Measurements from ENCODE around the gene SKIDA1.

SKIDA1 gene

GRCh38 chr10:21517134-21518031, 8.1 kb downstream of the SKIDA1 start:
- DNase-seq (ENCODE audit: extremely low read depth in 1 of 2, low read depth in 1 of 2) = no peak

GRCh38 chr10:21516242-21517131, 9.0 kb downstream of the SKIDA1 start:
- DNase-seq (ENCODE audit: extremely low read depth in 1 of 2, low read depth in 1 of 2) = no peak

DNA sequence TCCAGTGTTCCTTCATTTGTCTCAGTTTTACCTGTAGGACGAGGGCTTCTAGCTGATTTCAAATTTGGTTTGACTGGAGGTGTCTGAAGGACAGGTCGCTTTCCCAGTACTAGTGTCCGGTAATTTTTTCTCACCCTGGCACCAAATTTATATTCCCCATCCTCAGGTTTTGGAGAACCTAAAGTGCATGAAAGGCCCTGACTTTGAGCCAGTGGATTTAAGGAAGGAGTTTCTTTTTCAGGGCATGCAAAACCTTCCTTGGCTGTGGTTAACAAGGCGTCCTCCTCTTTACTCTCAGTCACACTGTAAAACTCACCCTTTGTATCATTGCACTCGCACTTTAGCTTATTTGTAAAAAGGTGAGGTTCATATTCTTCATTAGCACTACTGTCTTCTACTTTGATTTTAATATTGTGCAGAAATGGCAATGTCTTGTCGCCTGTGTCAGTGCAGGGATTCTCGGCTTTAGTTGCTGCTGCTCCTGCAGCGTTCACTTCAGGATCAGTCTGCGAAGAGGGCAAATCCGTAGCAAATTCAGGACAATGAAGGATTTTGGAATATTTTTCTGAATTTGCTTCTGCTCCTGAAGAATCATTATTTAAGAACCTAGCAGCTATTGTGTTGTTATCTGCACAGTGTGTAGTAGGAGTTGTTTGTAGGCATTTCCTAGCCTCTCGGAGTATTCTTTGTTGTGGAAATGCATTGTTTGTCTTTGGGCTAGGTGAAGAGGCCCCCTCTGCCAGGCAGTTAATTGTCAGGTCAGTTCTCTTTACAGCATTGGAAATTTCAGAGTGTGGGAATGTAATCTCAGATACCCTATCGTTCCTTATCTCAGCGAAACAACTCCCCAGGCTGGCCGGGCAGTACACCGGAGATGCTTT, 9.9 kb downstream of the SKIDA1 start:
- no peak for DNase-seq (ENCODE audit: extremely low read depth in 1 of 2, low read depth in 1 of 2)

DNA sequence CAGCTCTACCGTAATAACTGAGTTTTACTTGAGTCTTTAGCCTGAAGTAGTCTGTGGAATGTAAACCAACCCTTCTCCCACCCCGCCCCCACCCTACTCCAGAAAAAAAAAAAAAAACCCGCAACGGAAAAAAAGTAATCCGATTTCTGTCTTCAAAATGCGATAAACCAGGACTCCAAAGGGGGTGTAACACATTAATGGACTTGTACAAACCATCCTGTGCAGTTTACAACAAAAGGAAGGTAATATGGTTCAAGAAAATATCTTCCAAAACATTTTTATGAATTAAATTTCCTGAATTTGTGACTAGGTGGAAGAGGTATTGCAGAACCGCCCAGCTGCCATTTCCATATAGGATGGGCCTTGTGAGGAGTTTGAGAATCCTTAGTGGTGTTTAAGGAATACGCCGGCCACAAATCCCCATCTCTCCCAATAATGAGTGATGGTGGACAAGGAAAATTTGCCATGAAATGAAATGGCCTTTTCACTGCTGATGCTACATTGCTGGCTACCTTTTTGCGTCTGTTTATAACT, 10.6 kb downstream of the SKIDA1 start:
- no peak for DNase-seq (ENCODE audit: extremely low read depth in 1 of 2, low read depth in 1 of 2)

GRCh38 chr10:21514129-21514817, 11.2 kb downstream of the SKIDA1 start:
- DNase-seq (ENCODE audit: extremely low read depth in 1 of 2, low read depth in 1 of 2) = no peak

DNA sequence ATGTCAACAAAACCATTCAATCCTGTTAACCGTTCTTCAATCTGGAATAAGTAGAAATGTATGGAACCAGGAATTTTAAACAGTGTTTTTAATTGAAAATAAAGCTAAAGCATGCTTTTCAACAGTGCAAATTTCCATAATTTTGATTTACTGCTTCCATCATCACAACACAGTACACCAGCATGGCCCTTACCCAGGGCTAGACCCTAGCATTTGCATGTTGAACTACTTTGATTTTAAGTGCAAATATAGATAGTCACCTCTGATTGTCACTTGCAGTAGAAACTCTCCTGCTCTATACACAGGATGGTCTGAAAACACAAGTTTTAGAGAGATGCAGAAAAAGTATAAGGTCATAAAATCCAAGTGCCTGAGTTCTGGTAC, 12.1 kb downstream of the SKIDA1 start:
- no peak for DNase-seq (ENCODE audit: extremely low read depth in 1 of 2, low read depth in 1 of 2)

GRCh38 chr10:21512573-21513404, 12.7 kb downstream of the SKIDA1 start:
- no peak for DNase-seq (ENCODE audit: extremely low read depth in 1 of 2, low read depth in 1 of 2)

DNA sequence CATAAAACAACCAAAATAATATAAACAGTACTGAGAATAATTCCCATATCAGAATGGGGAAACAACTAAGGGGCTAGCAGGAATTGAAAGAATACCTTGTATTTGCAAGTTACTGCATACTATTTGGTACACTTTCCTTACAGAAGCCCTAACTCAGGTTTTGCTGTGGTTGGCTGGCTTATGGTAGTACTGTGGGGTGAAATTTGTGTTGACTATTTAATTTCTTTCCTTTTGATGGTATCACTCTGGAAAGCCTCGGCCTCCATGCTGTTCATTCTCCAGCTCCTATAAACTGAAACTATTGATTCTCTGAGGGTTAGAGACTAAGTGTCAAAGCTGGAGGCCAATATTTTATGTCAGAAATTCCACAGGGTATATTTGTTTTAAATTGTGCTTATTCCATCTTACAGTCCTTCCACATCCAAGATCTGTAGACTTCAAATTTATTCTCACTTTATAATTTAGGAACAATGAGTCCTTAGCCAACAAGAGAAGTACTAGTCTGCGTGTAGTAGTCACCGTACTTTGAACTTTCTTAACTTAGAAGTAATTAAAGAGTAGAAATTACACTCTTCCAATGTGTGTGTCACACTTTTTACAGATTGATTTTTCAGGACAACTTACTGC, 13.4 kb downstream of the SKIDA1 start:
- no peak for DNase-seq (ENCODE audit: extremely low read depth in 1 of 2, low read depth in 1 of 2)

- no peak for DNase-seq (ENCODE audit: extremely low read depth in 1 of 2, low read depth in 1 of 2)
Measured at GRCh38 chr10:21511095-21511570, 14.3 kb downstream of the SKIDA1 start.

DNA sequence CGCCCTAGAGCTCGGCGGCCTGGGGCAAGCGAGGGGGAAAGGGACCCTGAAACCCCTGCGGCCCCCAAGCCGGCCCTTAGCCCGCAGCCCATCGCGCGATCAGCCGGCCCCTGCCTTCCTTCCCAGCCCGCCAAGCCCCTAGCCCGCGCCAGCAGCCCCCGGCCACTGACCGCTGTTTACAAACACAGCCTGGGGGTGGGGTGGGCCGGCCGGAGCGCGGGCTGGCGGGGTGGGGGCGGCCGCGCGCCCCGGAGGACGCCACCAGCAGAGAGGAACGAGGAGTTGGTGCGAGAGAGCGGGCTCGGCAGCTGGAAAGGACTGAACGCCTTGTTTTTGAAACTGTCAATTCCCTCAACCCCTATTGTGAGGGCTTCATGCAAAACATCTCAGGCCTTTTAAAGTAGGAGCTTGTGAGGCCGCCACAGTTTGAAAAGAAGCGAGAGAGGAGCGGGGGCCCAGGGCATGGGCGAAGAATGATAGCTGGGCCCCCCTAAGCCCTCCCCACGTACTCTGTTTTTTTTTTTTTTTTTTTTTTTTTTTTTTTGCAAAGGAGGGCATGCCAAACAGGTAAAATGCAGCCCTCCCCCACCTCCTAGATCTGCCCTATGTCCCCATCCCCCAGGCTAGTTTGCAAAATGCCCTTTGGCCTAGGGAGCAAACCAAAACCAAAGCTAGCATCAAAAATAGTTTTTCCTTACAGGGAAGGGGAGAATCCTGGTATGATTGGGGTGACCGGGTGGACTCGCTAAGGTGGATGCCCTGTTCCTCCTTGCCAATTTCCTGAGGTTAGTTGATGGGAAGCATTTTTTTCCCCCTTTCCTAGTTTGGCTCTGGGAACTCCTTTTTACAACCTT, 15.0 kb downstream of the SKIDA1 start:
- DNase-seq (ENCODE audit: extremely low read depth in 1 of 2, low read depth in 1 of 2) = no peak

GRCh38 chr10:21509341-21510240, 15.9 kb downstream of the SKIDA1 start:
- no peak for DNase-seq (ENCODE audit: extremely low read depth in 1 of 2, low read depth in 1 of 2)

DNA sequence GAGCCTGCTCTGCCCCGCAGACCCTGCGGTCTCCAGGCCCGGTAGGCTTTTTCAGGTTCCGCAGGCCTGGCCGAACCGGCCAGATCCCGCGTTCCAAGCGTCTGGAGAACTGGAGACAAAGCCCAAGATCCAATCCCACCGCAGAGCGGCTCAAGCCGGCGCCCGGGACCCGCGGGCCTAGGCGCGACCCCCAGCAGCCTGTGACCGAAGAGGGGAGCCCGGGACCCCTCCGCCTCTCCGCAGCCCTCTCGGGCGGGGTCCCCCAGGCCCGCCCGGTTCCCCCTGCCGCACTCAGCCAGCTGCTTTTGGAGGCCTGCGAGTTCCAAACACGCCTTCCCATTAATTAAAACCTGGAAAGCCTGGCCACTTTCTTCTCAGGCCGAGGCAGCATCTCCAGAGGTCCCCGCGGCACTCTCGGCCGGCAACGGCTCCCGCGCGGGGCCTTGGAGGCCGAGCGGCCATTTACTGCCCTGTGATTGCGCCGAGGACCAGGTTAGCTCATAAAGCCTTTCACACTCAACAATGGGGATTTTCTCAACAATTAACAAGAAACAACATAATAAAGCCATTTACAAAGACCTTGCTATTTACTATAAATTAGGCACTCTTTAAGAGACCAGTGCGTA, 16.7 kb downstream of the SKIDA1 start:
- DNase-seq (ENCODE audit: extremely low read depth in 1 of 2, low read depth in 1 of 2) = no peak

- no peak for DNase-seq (ENCODE audit: extremely low read depth in 1 of 2, low read depth in 1 of 2)
Measured at GRCh38 chr10:21507150-21507549, 18.3 kb downstream of the SKIDA1 start.

GRCh38 chr10:21506351-21506750, 19.1 kb downstream of the SKIDA1 start:
- no peak for DNase-seq (ENCODE audit: extremely low read depth in 1 of 2, low read depth in 1 of 2)

DNA sequence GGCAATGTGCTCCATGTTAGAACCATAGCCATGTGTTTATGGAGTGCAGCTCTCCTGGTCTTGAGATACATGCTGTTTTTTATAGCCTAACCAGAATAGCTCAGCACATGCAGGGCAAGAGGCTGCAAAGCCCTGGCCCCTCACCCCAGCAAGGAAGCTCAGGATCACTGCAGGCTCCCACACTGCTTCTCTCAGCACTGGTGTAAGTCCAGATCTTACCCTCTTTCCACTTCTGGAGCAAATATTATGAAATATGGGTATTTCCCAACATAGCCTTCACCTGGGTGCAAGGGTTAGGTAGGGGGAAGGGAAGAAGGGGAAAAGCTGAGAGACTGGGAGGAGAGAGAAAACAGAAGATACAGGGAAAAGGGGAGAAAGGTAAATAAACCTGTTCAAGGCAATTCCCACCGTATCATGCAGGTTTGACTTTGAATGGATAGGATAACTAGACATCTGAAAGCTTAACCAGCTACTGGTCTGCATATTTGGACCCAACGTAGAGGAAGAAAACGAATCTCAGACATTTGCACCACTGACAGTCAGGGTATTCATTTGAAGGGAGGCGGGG, 19.7 kb downstream of the SKIDA1 start:
- no peak for DNase-seq (ENCODE audit: extremely low read depth in 1 of 2, low read depth in 1 of 2)

DNA sequence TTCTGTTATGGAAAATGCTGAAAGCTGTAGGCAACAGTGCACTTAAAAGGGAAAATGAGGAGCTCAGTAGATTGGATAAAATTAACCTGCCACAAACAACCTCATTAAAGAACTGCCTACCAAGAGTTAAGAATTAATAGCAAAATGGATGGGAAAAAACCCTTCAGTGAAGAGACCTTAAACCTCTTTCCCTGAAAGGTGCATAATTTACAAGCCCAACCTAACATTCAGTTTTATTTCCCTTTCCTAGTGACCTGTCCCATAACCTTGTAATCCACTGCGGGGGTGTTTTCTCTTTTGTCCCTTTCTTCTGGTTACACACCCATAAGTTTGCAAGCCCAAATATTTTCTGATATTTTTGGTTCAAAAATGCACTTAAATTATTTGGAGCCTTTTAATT, 21.9 kb downstream of the SKIDA1 start:
- no peak for DNase-seq (ENCODE audit: extremely low read depth in 1 of 2, low read depth in 1 of 2)
